GM19035 (cell line): ENCODE measurements around the gene KIF7.

ENCODE experiments used
- ATAC-seq: cut with Tn5 transposase; IDR thresholded peaks from one replicate; pipeline ENCODE4 v1.9.1; 2021; ENCODE audit not compliant: unreplicated experiment

The KIF7 gene

GRCh38 chr15:89649716-89650115, 5.6 kb downstream of the KIF7 start:
- no peak for ATAC-seq

DNA sequence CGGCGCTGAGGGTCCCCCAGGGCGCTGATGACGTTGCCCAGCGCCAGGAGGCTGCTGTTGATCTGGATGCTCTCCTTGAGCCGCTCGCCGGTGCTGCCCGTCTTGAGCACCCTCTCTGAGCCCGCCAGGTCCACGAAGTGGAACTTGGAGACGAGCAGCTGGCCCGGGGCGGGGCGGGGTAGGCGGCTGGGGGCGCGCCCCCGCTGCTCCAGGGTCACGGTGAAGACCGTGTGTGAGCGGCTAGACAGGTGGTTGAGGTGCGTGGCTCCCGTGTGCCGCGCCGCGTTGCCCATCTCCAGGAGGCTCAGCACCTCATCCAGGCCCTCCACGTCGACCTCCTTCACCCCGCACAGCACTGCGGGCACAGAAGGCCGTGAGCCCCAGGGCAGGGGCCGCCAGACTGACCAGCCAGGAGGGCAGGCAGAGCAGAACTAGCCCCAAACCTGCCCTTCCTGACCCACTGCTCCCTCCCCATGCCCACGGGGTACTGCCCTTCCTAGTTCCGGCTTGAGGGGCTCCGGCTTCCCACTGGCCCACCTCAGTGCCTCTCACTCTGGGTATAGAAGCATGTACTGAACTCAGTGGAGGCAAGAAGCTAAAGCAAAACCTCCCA, 6.1 kb downstream of the KIF7 start:
- no peak for ATAC-seq

- ATAC-seq: no peak
These were observed 6.9 kb downstream of the KIF7 start for GRCh38 chr15:89648106-89649012.

GRCh38 chr15:89647191-89647851, 7.9 kb downstream of the KIF7 start:
- peak; percentile 55 for ATAC-seq

- ATAC-seq: no peak
These were observed 8.7 kb downstream of the KIF7 start for GRCh38 chr15:89646416-89647141.

DNA sequence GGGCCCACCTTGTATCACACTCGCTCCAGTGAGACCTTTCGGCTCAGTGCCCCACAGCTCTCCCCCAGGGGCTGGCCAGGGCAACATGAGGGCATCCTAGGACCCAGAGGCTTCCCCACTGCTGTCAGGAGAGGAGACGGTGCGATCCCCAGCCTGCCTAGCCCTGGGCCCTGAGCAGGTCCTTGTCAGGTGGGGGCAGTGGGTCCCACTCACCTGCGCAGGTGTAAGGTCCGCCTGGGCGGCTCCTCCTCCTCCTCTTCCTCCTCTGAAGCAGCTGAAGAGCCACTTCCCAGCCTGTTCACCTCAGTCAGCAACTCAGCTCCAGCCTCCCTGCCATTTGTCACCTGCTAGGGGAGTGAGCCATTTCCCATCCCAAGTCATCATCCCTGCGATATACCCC, 9.6 kb downstream of the KIF7 start:
- ATAC-seq: no peak

DNA sequence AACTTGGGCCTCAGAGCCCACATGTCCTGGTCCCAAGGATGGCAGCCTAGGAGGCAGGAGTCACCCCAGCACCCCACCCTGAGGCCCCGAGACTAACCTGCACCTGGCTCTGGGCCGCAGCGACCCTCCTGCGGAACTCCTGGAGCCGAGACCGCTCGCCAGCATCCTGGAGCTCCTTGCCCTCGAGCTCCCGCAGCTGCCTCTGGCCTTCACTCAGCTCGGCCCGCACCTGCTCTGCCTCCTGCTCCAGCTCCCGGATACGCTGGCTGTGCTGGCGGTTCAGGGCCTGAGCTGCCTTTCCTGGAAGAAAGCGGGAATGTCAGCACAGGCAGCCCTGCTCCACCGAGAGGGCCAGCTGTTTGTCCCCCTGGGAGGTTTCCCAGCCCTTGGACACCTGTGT, 13.2 kb downstream of the KIF7 start:
- ATAC-seq: no peak

DNA sequence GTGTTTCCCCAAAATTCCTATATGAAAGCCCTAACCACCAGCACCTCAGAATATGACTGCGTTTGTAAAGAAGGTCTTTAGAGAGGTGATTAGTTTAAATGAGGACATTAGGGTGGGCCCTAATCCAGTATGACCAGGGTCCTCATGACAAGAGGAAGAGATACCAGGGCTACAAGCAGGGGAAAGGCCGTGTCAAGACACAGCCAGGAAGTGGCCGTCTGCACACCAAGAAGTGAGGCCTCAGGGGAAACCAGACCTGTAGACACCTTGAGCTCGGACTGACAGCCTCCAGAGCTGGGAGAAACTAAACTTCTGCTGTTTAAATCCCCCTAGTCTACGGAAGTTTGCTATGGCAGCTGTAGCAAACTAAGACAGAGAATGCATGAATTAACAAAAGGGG, 14.2 kb downstream of the KIF7 start:
- ATAC-seq: no peak

DNA sequence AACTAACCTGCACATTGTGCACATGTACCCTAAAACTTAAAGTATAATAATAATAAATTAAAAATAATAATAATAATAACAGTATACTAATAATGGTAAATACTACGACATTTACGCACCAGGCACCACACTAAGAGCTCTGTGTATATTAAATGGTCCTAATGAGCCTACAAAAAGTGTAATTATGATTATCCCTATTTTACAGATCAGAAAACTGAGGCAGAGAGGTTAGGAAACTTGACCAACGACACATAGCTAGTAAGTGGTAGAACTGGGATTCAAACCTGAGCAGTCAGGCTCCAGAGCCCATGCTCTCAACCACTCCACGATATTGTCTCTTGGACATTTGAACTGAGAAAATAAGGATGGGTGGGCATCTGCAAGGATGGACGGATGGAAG, 15.0 kb downstream of the KIF7 start:
- ATAC-seq: no peak

DNA sequence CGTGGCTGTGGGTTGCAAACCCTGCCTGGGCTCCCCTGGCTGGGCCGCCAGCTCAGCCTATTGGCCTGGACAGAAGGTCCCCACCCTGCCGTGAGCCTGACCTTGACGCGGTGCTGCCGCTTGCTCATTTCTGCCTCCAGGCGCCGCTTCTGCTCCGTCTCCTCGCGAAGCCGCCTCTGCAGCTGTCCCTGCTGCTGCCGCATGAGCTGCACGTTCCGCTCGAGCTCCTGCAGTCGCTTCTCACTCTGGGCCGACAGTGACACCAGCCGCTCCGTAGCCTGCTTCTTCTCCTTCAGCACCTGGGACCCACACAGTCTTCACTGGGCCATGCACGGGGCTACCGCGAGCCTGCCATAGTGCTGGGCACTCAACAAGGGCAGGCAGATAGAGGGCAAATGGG, 21.7 kb downstream of the KIF7 start:
- no peak for ATAC-seq

DNA sequence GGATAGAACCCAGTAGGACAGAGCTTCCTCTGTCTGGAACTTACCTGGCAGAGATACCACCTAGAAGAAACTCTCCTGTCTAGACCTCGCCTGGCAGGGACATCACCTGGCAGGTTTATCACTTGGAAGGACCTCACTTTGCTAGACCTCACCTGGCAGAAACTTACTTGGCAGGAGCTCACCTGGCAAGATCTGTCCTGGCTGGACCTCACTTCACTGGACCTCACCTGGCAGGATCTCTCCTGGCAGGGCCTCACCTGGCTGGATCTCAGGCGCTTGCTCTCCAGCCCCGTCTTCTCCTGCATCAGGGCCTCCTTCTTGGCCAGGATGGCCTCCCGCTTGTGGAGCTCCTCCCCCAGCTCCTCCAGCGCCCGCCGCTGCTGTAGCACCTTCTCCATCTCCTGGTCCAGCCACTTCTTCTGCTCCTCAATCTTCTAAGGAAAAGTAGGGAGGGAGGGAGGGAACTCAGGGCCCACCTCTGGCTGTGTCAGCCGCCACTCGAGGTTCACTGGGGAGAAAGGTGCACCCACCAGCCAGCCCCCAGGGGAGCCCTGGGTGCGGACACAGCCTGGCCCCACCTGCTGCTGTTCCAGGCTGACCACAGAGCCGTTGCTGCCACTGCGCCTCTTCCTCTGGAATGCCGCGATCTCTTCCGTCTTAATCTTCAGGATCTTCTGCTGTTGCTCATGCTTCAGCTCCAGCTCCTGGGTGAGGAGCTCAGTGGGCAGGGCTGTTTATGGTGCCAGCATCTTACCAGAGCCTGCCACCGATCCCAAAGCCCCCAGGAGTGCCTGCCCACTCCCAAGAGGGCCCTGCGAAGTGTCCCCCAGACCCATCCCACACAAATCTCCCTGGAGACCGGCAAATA, 22.5 kb downstream of the KIF7 start:
- ATAC-seq: no peak

GRCh38 chr15:89631902-89632264, 23.4 kb downstream of the KIF7 start:
- no peak for ATAC-seq

DNA sequence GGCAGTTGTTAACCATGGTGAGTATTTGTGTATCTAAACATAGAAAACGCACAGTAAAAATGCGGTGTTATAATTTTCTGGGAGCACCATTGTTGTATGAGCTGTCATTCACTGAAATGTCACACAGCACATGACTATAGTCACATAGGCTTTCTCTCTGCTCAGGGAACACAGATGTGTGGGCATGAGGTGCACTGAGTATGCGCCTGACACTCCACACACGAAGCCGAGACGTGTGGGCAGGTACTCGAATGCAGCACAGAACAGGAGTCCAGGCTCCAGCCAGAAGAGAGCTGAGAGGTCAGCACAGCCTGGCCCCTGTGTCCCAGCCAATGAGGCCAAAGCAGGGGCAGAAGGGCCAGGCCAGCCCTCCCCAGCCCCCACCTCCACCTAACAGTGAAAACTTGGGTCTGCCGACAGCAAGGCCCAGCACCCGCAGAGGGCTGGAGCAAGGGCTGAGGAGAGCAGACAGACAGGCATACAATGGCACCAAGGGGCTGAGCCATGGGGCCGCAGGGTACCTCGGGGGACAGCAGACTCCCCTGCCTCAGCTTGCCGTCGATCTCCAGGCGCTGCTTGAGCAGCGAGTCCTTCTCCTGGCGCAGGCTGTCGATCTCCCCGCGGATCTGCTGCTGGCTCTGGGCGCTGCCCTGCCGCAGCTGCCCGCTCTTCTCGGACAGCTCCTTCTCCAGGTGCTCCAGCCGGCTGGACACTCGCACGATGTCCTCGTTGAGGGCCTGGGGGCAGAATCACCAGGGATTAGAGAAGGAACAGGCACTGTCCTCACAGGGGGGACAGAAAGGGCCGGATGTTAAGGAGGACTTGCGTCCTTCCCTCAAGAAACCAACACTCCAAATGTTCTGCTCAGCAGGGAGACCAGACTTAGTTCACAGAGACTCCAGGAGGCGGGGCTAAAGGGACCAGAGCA, 24.0 kb downstream of the KIF7 start:
- no peak for ATAC-seq

GRCh38 chr15:89630260-89630659, 25.0 kb downstream of the KIF7 start:
- no peak for ATAC-seq

- no peak for ATAC-seq
These were observed 25.4 kb downstream of the KIF7 start for GRCh38 chr15:89629829-89630228.

DNA sequence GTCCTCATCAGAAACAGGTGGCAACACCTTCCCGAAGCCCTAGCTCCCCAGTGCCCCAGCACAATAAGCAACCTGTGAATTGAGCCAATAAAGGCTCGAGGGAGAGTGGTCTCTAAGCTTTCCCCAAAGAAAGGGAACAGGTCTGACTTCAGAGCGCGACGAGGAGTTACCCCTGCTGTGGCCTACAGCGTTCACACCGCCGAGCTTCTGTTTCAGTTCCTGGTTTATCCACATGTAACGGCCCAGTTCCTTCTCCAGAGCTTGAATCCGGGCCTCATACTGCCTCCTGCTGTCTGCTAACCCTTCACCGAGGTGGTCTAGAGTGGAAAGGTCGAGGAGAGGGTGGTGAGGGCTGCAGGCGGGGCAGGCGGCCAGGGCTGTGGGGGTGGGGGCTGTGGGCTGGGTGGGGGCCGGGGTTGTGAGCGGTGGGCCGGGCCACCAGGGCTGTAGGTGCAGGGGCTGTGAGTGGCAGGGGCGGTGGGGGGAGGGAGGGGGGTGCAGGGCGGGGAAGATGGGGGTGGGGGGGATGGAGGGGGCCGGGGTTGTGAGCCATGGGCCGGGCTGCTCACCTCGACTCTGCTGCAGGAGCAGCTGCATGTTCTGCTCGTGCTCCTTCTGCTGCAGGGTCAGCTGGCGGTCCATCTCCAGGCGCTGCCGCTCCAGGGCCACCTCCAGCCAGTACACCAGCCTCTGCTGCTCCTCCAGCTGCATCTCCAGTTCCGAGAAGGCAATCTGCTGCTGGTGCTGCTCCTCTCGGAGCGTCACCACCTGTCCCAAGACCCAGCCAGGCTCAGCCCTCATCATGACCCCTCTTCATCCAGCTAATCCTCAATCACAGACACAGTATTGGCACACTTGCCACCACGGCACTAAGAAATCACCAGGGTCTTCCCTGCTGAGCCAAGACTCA, 26.2 kb downstream of the KIF7 start:
- ATAC-seq: no peak

DNA sequence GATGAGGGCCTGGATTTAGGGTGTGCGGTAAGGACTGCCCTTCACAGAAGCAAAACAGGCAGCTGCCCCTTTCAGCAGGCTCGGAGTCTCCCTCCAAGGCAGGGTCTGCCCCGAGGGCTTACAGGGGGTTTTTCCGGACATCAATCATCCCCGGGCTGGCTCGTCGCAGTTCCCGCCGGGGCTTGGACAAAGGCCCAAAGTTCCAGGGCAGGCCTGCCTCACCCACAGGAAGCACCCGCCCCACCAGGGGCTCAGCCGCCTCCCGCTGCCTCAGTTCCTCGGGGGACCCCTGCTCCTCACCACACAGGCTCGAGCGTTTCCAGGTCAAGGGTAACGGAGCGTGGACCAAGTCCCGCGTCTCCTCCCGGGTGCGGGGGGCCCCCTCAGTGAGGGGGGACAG, 27.0 kb downstream of the KIF7 start:
- ATAC-seq: no peak

GRCh38 chr15:89627256-89627970, 27.9 kb downstream of the KIF7 start:
- no peak for ATAC-seq
